Measurements from ENCODE around the gene PDE1C. TPM values are rescaled to one million over a fixed set of nuclear protein-coding genes. Genes with fewer than 3 reads are reported as not detected.

Gene PDE1C
- total RNA-seq, 1 donor from 2014 or later, result 54.6 TPM

- H3K27ac Mint-ChIP-seq (ENCODE audit: unreplicated experiment), result peak overlapping the region; percentile 32
- H3K4me3 Mint-ChIP-seq (ENCODE audit: unreplicated experiment), result no peak overlapping the region
- H3K36me3 Mint-ChIP-seq (ENCODE audit: low read depth), result peaks cover 8% of the 10 kb centered on the region
- H3K9me3 Mint-ChIP-seq (ENCODE audit: low read depth), result no peaks in the 10 kb centered on the region
- H3K27me3 Mint-ChIP-seq (ENCODE audit: low read depth), result no peaks in the 10 kb centered on the region
- TF ChIP-seq CTCF (IDR thresholded peaks at IDR 0.05), result peak; percentile 71
- peaks cover 80% of the 10 kb centered on the region for H3K4me1 Mint-ChIP-seq (ENCODE audit: low read depth)
- DNase-seq (ENCODE audit: low spot score), result no peak
These were observed 8.1 kb downstream of the PDE1C start for GRCh38 chr7:32062150-32062549.

DNA sequence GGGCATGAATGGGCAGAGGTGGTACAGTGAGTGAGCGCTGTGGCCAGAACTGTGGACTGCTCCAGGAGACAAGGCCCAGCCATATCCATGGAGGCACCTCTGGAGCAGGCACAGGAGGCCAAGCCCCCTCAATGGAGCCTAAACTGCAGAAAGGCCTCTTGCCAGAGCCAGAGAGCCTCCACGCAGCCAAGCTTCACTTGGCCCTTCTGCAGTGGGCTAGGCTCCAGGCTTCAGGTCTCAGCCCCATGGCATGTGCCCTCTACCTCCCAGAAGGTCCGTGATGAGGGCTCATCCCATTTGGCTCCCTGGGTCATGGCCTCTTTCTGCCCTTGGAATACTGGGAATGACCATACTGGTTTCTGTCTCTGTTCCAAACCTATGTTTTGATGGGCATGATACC is 8.9 kb downstream of the PDE1C start:
- no peak for TF ChIP-seq CTCF (IDR thresholded peaks at IDR 0.05)
- Mint-ChIP-seq H3K27ac (ENCODE audit: unreplicated experiment) (no peak overlapping the region), H3K36me3 (ENCODE audit: low read depth) (peaks cover 8% of the 10 kb centered on the region), H3K4me1 (ENCODE audit: low read depth) (peaks cover 80% of the 10 kb centered on the region), H3K27me3 (ENCODE audit: low read depth) (no peaks in the 10 kb centered on the region), H3K4me3 (ENCODE audit: unreplicated experiment) (no peak overlapping the region), H3K9me3 (ENCODE audit: low read depth) (no peaks in the 10 kb centered on the region)
- no peak for DNase-seq (ENCODE audit: low spot score)

- no peak for DNase-seq (ENCODE audit: low spot score)
- no peak for TF ChIP-seq CTCF (IDR thresholded peaks at IDR 0.05)
- Mint-ChIP-seq H3K9me3 (ENCODE audit: low read depth) (no peaks in the 10 kb centered on the region), H3K4me3 (ENCODE audit: unreplicated experiment) (peak overlapping the region; percentile 57), H3K36me3 (ENCODE audit: low read depth) (peaks cover 8% of the 10 kb centered on the region), H3K27ac (ENCODE audit: unreplicated experiment) (peak overlapping the region; percentile 86), H3K4me1 (ENCODE audit: low read depth) (peaks cover 76% of the 10 kb centered on the region), H3K27me3 (ENCODE audit: low read depth) (no peaks in the 10 kb centered on the region)
These were observed 10.8 kb downstream of the PDE1C start for GRCh38 chr7:32059289-32060011.

DNA sequence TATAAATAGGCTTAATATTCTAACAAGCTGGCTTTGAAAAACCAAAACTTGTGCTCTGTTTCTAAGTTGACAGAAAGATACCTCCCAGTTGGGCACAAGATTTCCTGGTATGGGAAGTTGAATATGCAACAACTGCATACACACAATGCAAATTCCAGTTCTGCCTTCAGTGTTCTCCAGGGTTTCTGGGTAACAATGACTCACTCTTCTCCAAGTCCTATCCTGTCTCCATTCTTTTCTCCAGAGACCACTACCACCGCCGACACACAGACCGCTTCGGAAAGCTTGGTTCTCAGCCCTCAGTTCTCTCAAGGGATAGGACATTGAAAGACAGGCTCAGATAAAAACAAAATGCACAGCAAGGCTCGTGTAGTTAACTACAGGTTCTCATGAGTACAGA is 12.2 kb downstream of the PDE1C start:
- DNase-seq (ENCODE audit: low spot score), result no peak
- Mint-ChIP-seq H3K36me3 (ENCODE audit: low read depth) (peaks cover 10% of the 10 kb centered on the region), H3K4me1 (ENCODE audit: low read depth) (peaks cover 63% of the 10 kb centered on the region), H3K9me3 (ENCODE audit: low read depth) (no peaks in the 10 kb centered on the region), H3K4me3 (ENCODE audit: unreplicated experiment) (peak overlapping the region; percentile 48), H3K27ac (ENCODE audit: unreplicated experiment) (peak overlapping the region; percentile 90), H3K27me3 (ENCODE audit: low read depth) (no peaks in the 10 kb centered on the region)
- no peak for TF ChIP-seq CTCF (IDR thresholded peaks at IDR 0.05)

DNA sequence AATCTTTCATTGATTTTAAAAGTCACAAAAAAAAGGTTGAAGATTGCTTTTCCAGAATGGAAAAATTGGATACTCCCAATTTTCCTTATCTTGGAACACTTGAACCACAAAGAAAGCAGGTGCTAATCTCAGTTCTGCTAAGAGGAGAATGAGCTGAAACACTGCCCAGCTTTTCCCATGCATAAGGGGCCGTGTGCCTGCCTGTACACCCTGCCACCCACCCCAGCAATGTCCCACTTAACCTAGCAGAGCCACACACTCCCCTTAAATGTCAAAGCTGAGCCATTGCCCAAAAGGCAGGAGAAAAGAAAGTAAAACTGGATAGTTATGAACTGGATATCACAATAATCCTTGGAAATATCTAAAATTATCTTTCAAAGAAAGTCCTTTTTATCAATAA is 13.4 kb downstream of the PDE1C start:
- no peak overlapping the region for H3K27ac Mint-ChIP-seq (ENCODE audit: unreplicated experiment)
- no peaks in the 10 kb centered on the region for H3K9me3 Mint-ChIP-seq (ENCODE audit: low read depth)
- peaks cover 52% of the 10 kb centered on the region for H3K4me1 Mint-ChIP-seq (ENCODE audit: low read depth)
- H3K4me3 Mint-ChIP-seq (ENCODE audit: unreplicated experiment), result no peak overlapping the region
- DNase-seq (ENCODE audit: low spot score), result no peak
- peaks cover 11% of the 10 kb centered on the region for H3K36me3 Mint-ChIP-seq (ENCODE audit: low read depth)
- no peaks in the 10 kb centered on the region for H3K27me3 Mint-ChIP-seq (ENCODE audit: low read depth)
- TF ChIP-seq CTCF (IDR thresholded peaks at IDR 0.05), result no peak
